GM23338 (cell line): Measurements from ENCODE around the gene CETN2. TPM values are rescaled to one million over a fixed set of nuclear protein-coding genes. Genes with fewer than 3 reads are reported as not detected.

Experiments used
- ATAC-seq: fragments of 200-7000 bp; cut with Tn5 transposase; 3 replicates; pipeline ENCODE4 v1.9.1; 2020
- DNase-seq: peaks from one replicate; pipeline ENCODE4 v3.0.0-alpha.2; 2015; ENCODE audit warnings: low spot score
- H2AFZ ChIP-seq: fragments of 200-600 bp; sonication (generic); 2 replicates; pipeline ENCODE4 v1.8.0; 2016; ENCODE audit warnings: antibody characterized with exemption, mild to moderate bottlenecking, moderate library complexity
- H3F3A ChIP-seq: fragments of 200-600 bp; sonication (generic); replicated peaks from 2 replicates; pipeline ENCODE4 v1.8.0; 2017; ENCODE audit warnings: antibody characterized with exemption, mixed run types, low read depth
- H3K27ac ChIP-seq: fragments of 200-600 bp; sonication (generic); 2 replicates; pipeline ENCODE4 v1.6.1; 2016; ENCODE audit warnings: low read depth
- H3K27me3 ChIP-seq: fragments of 200-600 bp; sonication (generic); 2 replicates; pipeline ENCODE4 v1.8.0; 2016; ENCODE audit warnings: mild to moderate bottlenecking, mixed run types, moderate library complexity; ENCODE audit not compliant: insufficient read depth
- H3K36me3 ChIP-seq: fragments of 200-600 bp; sonication (generic); 2 replicates; pipeline ENCODE4 v1.8.0; 2016; ENCODE audit warnings: mild to moderate bottlenecking; ENCODE audit not compliant: insufficient read depth
- H3K4me1 ChIP-seq: fragments of 200-600 bp; sonication (generic); 2 replicates; pipeline ENCODE4 v1.8.0; 2016; ENCODE audit warnings: mild to moderate bottlenecking, moderate library complexity; ENCODE audit not compliant: insufficient read depth
- H3K4me2 ChIP-seq: fragments of 200-600 bp; sonication (generic); 2 replicates; pipeline ENCODE4 v1.7.1; 2017; ENCODE audit warnings: mixed run types
- H3K4me3 ChIP-seq: fragments of 200-600 bp; sonication (generic); 2 replicates; pipeline ENCODE4 v1.6.1; 2016; ENCODE audit warnings: mixed run types
- H3K79me2 ChIP-seq: fragments of 200-600 bp; sonication (generic); replicated peaks from 2 replicates; pipeline ENCODE4 v1.8.0; 2017; ENCODE audit warnings: mild to moderate bottlenecking; ENCODE audit not compliant: insufficient read depth
- H3K9me2 ChIP-seq: fragments of 200-600 bp; sonication (generic); 2 replicates; pipeline ENCODE4 v1.8.0; 2017; ENCODE audit not compliant: insufficient read depth
- H4K20me1 ChIP-seq: fragments of 200-600 bp; sonication (generic); replicated peaks from 2 replicates; pipeline ENCODE4 v1.8.0; 2017; ENCODE audit warnings: mild to moderate bottlenecking; ENCODE audit not compliant: insufficient read depth
- H3K27ac Mint-ChIP-seq: 2 replicates; pipeline ENCODE4 v1.8.0; 2020; ENCODE audit warnings: inconsistent platforms, mild to moderate bottlenecking, moderate library complexity, mixed read lengths
- H3K27me3 Mint-ChIP-seq: 3 replicates; pipeline ENCODE4 v1.8.0; 2022; ENCODE audit warnings: low read depth, mild to moderate bottlenecking, moderate library complexity, mixed read lengths, inconsistent platforms; ENCODE audit not compliant: insufficient read depth, poor library complexity
- H3K36me3 Mint-ChIP-seq: 3 replicates; pipeline ENCODE4 v1.8.0; 2021; ENCODE audit warnings: low read depth, mild to moderate bottlenecking, inconsistent platforms, moderate library complexity, mixed read lengths
- H3K4me1 Mint-ChIP-seq: 3 replicates; pipeline ENCODE4 v1.8.0; 2020; ENCODE audit warnings: mild to moderate bottlenecking, inconsistent platforms, mixed read lengths
- H3K4me3 Mint-ChIP-seq: 3 replicates; pipeline ENCODE4 v1.8.0; 2021; ENCODE audit warnings: moderate library complexity, mild to moderate bottlenecking, inconsistent platforms, mixed read lengths
- H3K9me3 Mint-ChIP-seq: 3 replicates; pipeline ENCODE4 v1.8.0; 2020; ENCODE audit warnings: moderate library complexity, mild to moderate bottlenecking, inconsistent platforms, mixed read lengths
- CTCF ChIP-seq, 2 experiments: fragments of 200-600 bp in 1 of 2; sonication (generic) in 1 of 2; conservative IDR thresholded peaks; 2 replicates each; pipeline versions ENCODE4 v1.5.1 to v1.6.1; 2016 to 2017; ENCODE audit warnings: antibody characterized with exemption in 2 of 2, low read depth in 2 of 2, mild to moderate bottlenecking in 2 of 2, moderate library complexity in 1 of 2
- ETS1 ChIP-seq: IDR thresholded peaks from 2 replicates; pipeline ENCODE4 v1.6.1; 2016; ENCODE audit warnings: antibody characterized with exemption
- EZH2 ChIP-seq: fragments of 200-600 bp; sonication (generic); IDR thresholded peaks from one replicate; pipeline ENCODE4 v1.8.0; 2017; ENCODE audit warnings: antibody characterized with exemption, mild to moderate bottlenecking, low read depth; ENCODE audit not compliant: unreplicated experiment
- EZH2phosphoT487 ChIP-seq: fragments of 200-600 bp; sonication (generic); IDR thresholded peaks from one replicate; pipeline ENCODE4 v1.8.1; 2018; ENCODE audit warnings: antibody characterized with exemption; ENCODE audit not compliant: unreplicated experiment
- NANOG ChIP-seq: IDR thresholded peaks from 2 replicates; pipeline ENCODE4 v1.6.1; 2016; ENCODE audit warnings: antibody characterized with exemption, borderline replicate concordance
- STAT1 ChIP-seq: IDR thresholded peaks from one replicate; pipeline ENCODE4 v1.6.1; 2016; ENCODE audit warnings: antibody characterized with exemption; ENCODE audit not compliant: unreplicated experiment
- ZNF114 ChIP-seq: fragments of 250-450 bp; sonication (Bioruptor Pico); IDR thresholded peaks from 2 replicates; pipeline ENCODE4 v1.5.0; 2020; ENCODE audit warnings: mild to moderate bottlenecking, moderate library complexity
- polyA plus RNA-seq: library from polyadenylated mRNA; unstranded; fragments of >200 nt; fragmentation: Nextera tagmentation; extraction: Ambion mirVana; gene quantifications from 2 replicates; pipeline ENCODE4 v1.2.1, GENCODE V29; 2016
- total RNA-seq: library from RNA; depleted of rRNA; stranded (reverse); fragments of >200 nt; shearing (Covaris generic); gene quantifications from 2 replicates; pipeline ENCODE4 v1.2.3, GENCODE V29; 2014

Gene CETN2
- total and polyA plus RNA-seq, 2 experiments from 2014 or later: 23.9 to 53.7 TPM

GRCh38 chrX:152876931-152877840 lies 46.6 kb upstream of the CETN2 start:
- no peak overlapping the region for H3K4me2 ChIP-seq
- no peaks in the 10 kb centered on the region for H3F3A ChIP-seq
- Mint-ChIP-seq H3K27me3 (peaks cover 9% of the 10 kb centered on the region), H3K36me3 (no peaks in the 10 kb centered on the region), H3K4me3 (no peak overlapping the region), H3K27ac (no peak overlapping the region), H3K9me3 (peaks cover 7% of the 10 kb centered on the region), H3K4me1 (peaks cover 5% of the 10 kb centered on the region; the same call in 2 of the 3 replicates)
- no peak overlapping the region for H2AFZ ChIP-seq
- H3K4me3 ChIP-seq: no peak overlapping the region
- H3K9me2 ChIP-seq: no peaks in the 10 kb centered on the region
- no peaks in the 10 kb centered on the region for H3K79me2 ChIP-seq
- no peak for DNase-seq
- no peaks in the 10 kb centered on the region for H3K36me3 ChIP-seq
- no peaks in the 10 kb centered on the region for H3K4me1 ChIP-seq
- H4K20me1 ChIP-seq: no peaks in the 10 kb centered on the region
- H3K27me3 ChIP-seq: no peaks in the 10 kb centered on the region
- TF ChIP-seq ZNF114 (no peak), STAT1 (no peak), CTCF (conservative IDR thresholded peaks at IDR 0.05; ENCODE audit: low read depth in 2 of 2) (no peak), ETS1 (no peak), EZH2 (no peak), EZH2phosphoT487 (no peak)
- no peak for ATAC-seq
- no peak overlapping the region for H3K27ac ChIP-seq

GRCh38 chrX:152873361-152873760 lies 42.8 kb upstream of the CETN2 start:
- peaks cover 22% of the 10 kb centered on the region for H3K36me3 Mint-ChIP-seq
- H3K4me2 ChIP-seq: no peak overlapping the region
- no peaks in the 10 kb centered on the region for H3K79me2 ChIP-seq
- H3K4me3 ChIP-seq: no peak overlapping the region
- no peaks in the 10 kb centered on the region for H3K9me2 ChIP-seq
- peaks cover 9% of the 10 kb centered on the region for H3K27me3 Mint-ChIP-seq
- no peaks in the 10 kb centered on the region for H3K36me3 ChIP-seq
- H2AFZ ChIP-seq: no peak overlapping the region
- H3K27ac ChIP-seq: no peak overlapping the region
- ATAC-seq: no peak
- no peak overlapping the region for H3K4me3 Mint-ChIP-seq
- no peaks in the 10 kb centered on the region for H3K4me1 ChIP-seq
- no peaks in the 10 kb centered on the region for H4K20me1 ChIP-seq
- no peaks in the 10 kb centered on the region for H3F3A ChIP-seq
- H3K27me3 ChIP-seq: no peaks in the 10 kb centered on the region
- no peak overlapping the region for H3K27ac Mint-ChIP-seq
- H3K4me1 Mint-ChIP-seq: peaks cover 11% of the 10 kb centered on the region
- peaks cover 7% of the 10 kb centered on the region for H3K9me3 Mint-ChIP-seq
- no peak for TF ChIP-seq NANOG
- TF ChIP-seq CTCF (conservative IDR thresholded peaks at IDR 0.05; ENCODE audit: low read depth in 2 of 2): no peak
- DNase-seq: no peak
